Measurements from ENCODE around the gene ATP5MG. TPM values are rescaled to one million over a fixed set of nuclear protein-coding genes. Genes with fewer than 3 reads are reported as not detected.
A peak's percentile ranks its signal among the peaks of the same experiment; 100 is the strongest.

The ATP5MG gene
- total and polyA plus RNA-seq, 2 of the 8 experiments (the other 6 are each of a cell fraction or from before 2014, with no cell fraction given), result 237 to 464 TPM

GRCh38 chr11:118359295-118359958 is 42.0 kb upstream of the ATP5MG start, which contains the start of gene UBE4A (continued):
- TF ChIP-seq ATF2 (IDR thresholded peaks at IDR 0.05; ENCODE audit: low read length), result no peak
- peak; percentile 32 for TF ChIP-seq SAP30 (IDR thresholded peaks at IDR 0.05; ENCODE audit: insufficient read depth, insufficient replicate concordance, low read length)
- peak; percentile 98 for TF ChIP-seq GABPA (IDR thresholded peaks at IDR 0.05; ENCODE audit: borderline replicate concordance, insufficient read depth, low read length)
